ENCODE measurements around the gene ADPRS. TPM values are rescaled to one million over a fixed set of nuclear protein-coding genes. Genes with fewer than 3 reads are reported as not detected.
A peak's percentile ranks its signal among the peaks of the same experiment; 100 is the strongest.

Gene ADPRS
- polyA plus RNA-seq (2012; ENCODE audit: insufficient read length, low read depth): 35.8 TPM

GRCh38 chr1:36088577-36089392, at the start of gene ADPRS:
TSS of gene ADPRS (plus strand) at chr1:36088892. CDS start at chr1:36088905, 13 bp downstream.
- peak; percentile 79; the same call in 1 of the 2 replicates for TF ChIP-seq POLR2AphosphoS5 (IDR thresholded peaks at IDR 0.05; ENCODE audit: low read depth, low read length)
- peak; percentile 26 for TF ChIP-seq FOXP2 (optimal IDR thresholded peaks at IDR 0.05; ENCODE audit: borderline replicate concordance, extremely low read depth, extremely low read length, insufficient read depth)
- TF ChIP-seq TAF1 (IDR thresholded peaks at IDR 0.05; ENCODE audit: borderline replicate concordance, insufficient read depth, low read length): peak; percentile 93
- TF ChIP-seq SIN3A (IDR thresholded peaks at IDR 0.05; ENCODE audit: borderline replicate concordance, insufficient read depth, low read length): no peak; the same call in 1 of the 2 replicates
- TF ChIP-seq REST (IDR thresholded peaks at IDR 0.05; ENCODE audit: insufficient read depth in 1 of 2, low read depth in 2 of 2, low read length in 2 of 2): peak in 1 of 2 experiments; percentile 41; a peak in 1 of 4 replicates

- TF ChIP-seq SIN3A (IDR thresholded peaks at IDR 0.05; ENCODE audit: borderline replicate concordance, insufficient read depth, low read length): no peak
- no peak for TF ChIP-seq REST (IDR thresholded peaks at IDR 0.05; ENCODE audit: insufficient read depth in 1 of 2, low read depth in 2 of 2, low read length in 2 of 2)
- TF ChIP-seq TAF1 (IDR thresholded peaks at IDR 0.05; ENCODE audit: borderline replicate concordance, insufficient read depth, low read length): no peak
- no peak for TF ChIP-seq FOXP2 (optimal IDR thresholded peaks at IDR 0.05; ENCODE audit: borderline replicate concordance, extremely low read depth, extremely low read length, insufficient read depth)
- TF ChIP-seq POLR2AphosphoS5 (IDR thresholded peaks at IDR 0.05; ENCODE audit: low read depth, low read length): no peak
Measured at GRCh38 chr1:36040238-36040637, 48.5 kb upstream of the ADPRS start.

GRCh38 chr1:36051821-36052220, 36.9 kb upstream of the ADPRS start:
- TF ChIP-seq TAF1 (IDR thresholded peaks at IDR 0.05; ENCODE audit: borderline replicate concordance, insufficient read depth, low read length) (no peak), SIN3A (IDR thresholded peaks at IDR 0.05; ENCODE audit: borderline replicate concordance, insufficient read depth, low read length) (no peak), POLR2AphosphoS5 (IDR thresholded peaks at IDR 0.05; ENCODE audit: low read depth, low read length) (no peak), REST (IDR thresholded peaks at IDR 0.05; ENCODE audit: insufficient read depth in 1 of 2, low read depth in 2 of 2, low read length in 2 of 2) (no peak), FOXP2 (optimal IDR thresholded peaks at IDR 0.05; ENCODE audit: borderline replicate concordance, extremely low read depth, extremely low read length, insufficient read depth) (no peak)

- TF ChIP-seq SIN3A (IDR thresholded peaks at IDR 0.05; ENCODE audit: borderline replicate concordance, insufficient read depth, low read length): no peak
- no peak for TF ChIP-seq POLR2AphosphoS5 (IDR thresholded peaks at IDR 0.05; ENCODE audit: low read depth, low read length)
- TF ChIP-seq FOXP2 (optimal IDR thresholded peaks at IDR 0.05; ENCODE audit: borderline replicate concordance, extremely low read depth, extremely low read length, insufficient read depth): no peak
Measured at GRCh38 chr1:36053978-36054377, 34.7 kb upstream of the ADPRS start.

- TF ChIP-seq POLR2AphosphoS5 (IDR thresholded peaks at IDR 0.05; ENCODE audit: low read depth, low read length): no peak
- TF ChIP-seq FOXP2 (optimal IDR thresholded peaks at IDR 0.05; ENCODE audit: borderline replicate concordance, extremely low read depth, extremely low read length, insufficient read depth): no peak
- TF ChIP-seq SIN3A (IDR thresholded peaks at IDR 0.05; ENCODE audit: borderline replicate concordance, insufficient read depth, low read length): no peak
- no peak for TF ChIP-seq TAF1 (IDR thresholded peaks at IDR 0.05; ENCODE audit: borderline replicate concordance, insufficient read depth, low read length)
- no peak for TF ChIP-seq REST (IDR thresholded peaks at IDR 0.05; ENCODE audit: insufficient read depth in 1 of 2, low read depth in 2 of 2, low read length in 2 of 2)
Measured at GRCh38 chr1:36055706-36056105, 33.0 kb upstream of the ADPRS start.
